OCI-LY7 (cell line): Measurements from ENCODE around the gene CTNNA1. TPM values are rescaled to one million over a fixed set of nuclear protein-coding genes. Genes with fewer than 3 reads are reported as not detected.

Experiments
- BruUV-seq: library from RNA; stranded (reverse); fragments of 400-500 nt; replicated peaks from 2 replicates; lab custom pipeline; 2021; lab: Mats Ljungman, UMichigan
- CTCF ChIA-PET: fragments of 300-600 bp; sonication (Branson Sonifier 250); formaldehyde crosslinking; loops from one replicate; lab custom pipeline; 2022; ENCODE audit warnings: antibody characterized with exemption; ENCODE audit not compliant: unreplicated experiment; lab: Charles Lee
- POLR2A ChIA-PET: fragments of 300-600 bp; sonication (Branson Sonifier 250); formaldehyde crosslinking; loops from one replicate; lab custom pipeline; 2022; ENCODE audit warnings: antibody characterized with exemption; lab: Charles Lee
- DNase-seq: peaks from one replicate; pipeline ENCODE4 v3.0.0-alpha.2; 2015; ENCODE audit warnings: low spot score
- H2AFZ ChIP-seq: fragments of 200-600 bp; sonication (generic), shearing (Covaris generic); 2 replicates; pipeline ENCODE4 v1.6.1; 2014; ENCODE audit warnings: mild to moderate bottlenecking, antibody characterized with exemption, low read length, moderate library complexity
- H3K27ac ChIP-seq: fragments of 200-600 bp; sonication (generic); 2 replicates; pipeline ENCODE4 v1.5.1; 2014; ENCODE audit warnings: mixed run types, low read depth, mild to moderate bottlenecking, moderate library complexity, low read length, inconsistent platforms; ENCODE audit not compliant: poor library complexity, severe bottlenecking
- H3K36me3 ChIP-seq: fragments of 200-600 bp; sonication (generic); 2 replicates; pipeline ENCODE4 v1.6.1; 2014; ENCODE audit warnings: mild to moderate bottlenecking, antibody characterized with exemption, low read length, moderate library complexity, mixed read lengths; ENCODE audit not compliant: insufficient read depth
- H3K4me1 ChIP-seq: fragments of 200-600 bp; sonication (generic); 2 replicates; pipeline ENCODE4 v1.5.1; 2014; ENCODE audit warnings: mild to moderate bottlenecking, low read length; ENCODE audit not compliant: insufficient read depth, poor library complexity, severe bottlenecking
- H3K4me2 ChIP-seq: fragments of 200-600 bp; sonication (generic); 2 replicates; pipeline ENCODE4 v1.6.1; 2014; ENCODE audit warnings: mild to moderate bottlenecking, low read length
- H3K4me3 ChIP-seq: fragments of 200-600 bp; sonication (generic); 2 replicates; pipeline ENCODE4 v1.5.1; 2014; ENCODE audit warnings: mild to moderate bottlenecking, low read depth, low read length; ENCODE audit not compliant: poor library complexity, severe bottlenecking
- H3K79me2 ChIP-seq: fragments of 200-600 bp; sonication (generic); 2 replicates; pipeline ENCODE4 v1.6.1; 2016; ENCODE audit warnings: low read depth, mild to moderate bottlenecking, low read length, moderate library complexity, mixed read lengths; ENCODE audit not compliant: insufficient read depth
- H3K9me2 ChIP-seq: fragments of 200-600 bp; sonication (generic); 2 replicates; pipeline ENCODE4 v1.6.1; 2016; ENCODE audit warnings: mild to moderate bottlenecking, low read length, mixed read lengths; ENCODE audit not compliant: insufficient read depth
- H3K9me3 ChIP-seq: fragments of 200-600 bp; sonication (generic); 2 replicates; pipeline ENCODE4 v1.6.1; 2014; ENCODE audit warnings: mild to moderate bottlenecking, mixed run types, low read length, mixed read lengths
- H4K20me1 ChIP-seq: fragments of 200-600 bp; sonication (generic); 2 replicates; pipeline ENCODE4 v1.6.1; 2014; ENCODE audit warnings: mild to moderate bottlenecking, antibody characterized with exemption, low read length, moderate library complexity, mixed read lengths; ENCODE audit not compliant: insufficient read depth
- EZH2phosphoT487 ChIP-seq: fragments of 200-600 bp; sonication (generic); IDR thresholded peaks from 2 replicates; pipeline ENCODE4 v1.6.1; 2018; ENCODE audit warnings: low read depth, borderline replicate concordance, mild to moderate bottlenecking, mixed run types, antibody characterized with exemption, low read length, moderate library complexity, mixed read lengths
- intact Hi-C: fragments of 100-400 bp; cut with micrococcal nuclease; formaldehyde crosslinking; loops from one replicate; pipeline ENCODE4 v1.10.0; 2022; ENCODE audit not compliant: unreplicated experiment
- total RNA-seq, 2 experiments: library from RNA; depleted of rRNA in 1 of 2; stranded (reverse); fragments of >200 nt in 1 of 2; shearing (Covaris generic) in 1 of 2; gene quantifications; 2 replicates each; pipeline ENCODE4 v1.2.3, GENCODE V29; 2014 to 2022
- TF ChIP-seq, protein P1 (sequence below): fragments of 200-600 bp; sonication (generic); conservative IDR thresholded peaks from 2 replicates; pipeline ENCODE4 v1.5.1; 2014; ENCODE audit warnings: mild to moderate bottlenecking, antibody characterized with exemption, low read length, moderate library complexity, mixed read lengths

The CTNNA1 gene
- total RNA-seq, 2 experiments from 2014 or later, result 40.4 to 42.7 TPM

DNA sequence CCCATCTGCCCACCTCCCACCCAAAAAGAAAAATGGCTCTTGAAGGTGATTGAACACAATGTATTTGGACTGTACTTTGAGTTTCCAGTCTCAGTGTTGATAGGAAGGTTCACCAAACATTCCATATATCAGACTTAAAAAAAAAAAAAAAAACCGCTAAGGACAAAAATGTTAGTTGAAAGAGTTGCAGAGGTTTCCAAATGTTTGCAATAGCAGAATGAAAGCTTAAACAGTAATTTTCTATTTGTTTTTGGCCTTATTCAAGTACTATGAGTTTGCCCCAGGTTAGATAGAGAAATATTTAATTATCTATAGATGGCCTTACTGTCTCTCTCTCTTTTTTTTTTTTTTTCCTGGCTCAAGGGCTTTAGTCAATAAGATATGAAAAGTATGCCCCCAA is 115.8 kb downstream of the CTNNA1 start:
- H3K27ac ChIP-seq, result no peak overlapping the region
- H3K36me3 ChIP-seq, result no peaks in the 10 kb centered on the region
- H3K4me3 ChIP-seq, result no peak overlapping the region
- H3K79me2 ChIP-seq, result no peaks in the 10 kb centered on the region
- H3K9me2 ChIP-seq, result no peaks in the 10 kb centered on the region
- POLR2A ChIA-PET, result interaction anchor here (0.6 to 0.7 kb wide), 2 partner anchors 84 to 479 kb away, joined by 3 to 5 read pairs; no protein-coding TSS in a partner anchor
- H3K4me2 ChIP-seq, result no peak overlapping the region
- no peak overlapping the region for H2AFZ ChIP-seq
- intact Hi-C loops, result no loop called here
- BruUV-seq, result no TSS peak
- H3K4me1 ChIP-seq, result no peaks in the 10 kb centered on the region
- TF ChIP-seq, protein P1, sequence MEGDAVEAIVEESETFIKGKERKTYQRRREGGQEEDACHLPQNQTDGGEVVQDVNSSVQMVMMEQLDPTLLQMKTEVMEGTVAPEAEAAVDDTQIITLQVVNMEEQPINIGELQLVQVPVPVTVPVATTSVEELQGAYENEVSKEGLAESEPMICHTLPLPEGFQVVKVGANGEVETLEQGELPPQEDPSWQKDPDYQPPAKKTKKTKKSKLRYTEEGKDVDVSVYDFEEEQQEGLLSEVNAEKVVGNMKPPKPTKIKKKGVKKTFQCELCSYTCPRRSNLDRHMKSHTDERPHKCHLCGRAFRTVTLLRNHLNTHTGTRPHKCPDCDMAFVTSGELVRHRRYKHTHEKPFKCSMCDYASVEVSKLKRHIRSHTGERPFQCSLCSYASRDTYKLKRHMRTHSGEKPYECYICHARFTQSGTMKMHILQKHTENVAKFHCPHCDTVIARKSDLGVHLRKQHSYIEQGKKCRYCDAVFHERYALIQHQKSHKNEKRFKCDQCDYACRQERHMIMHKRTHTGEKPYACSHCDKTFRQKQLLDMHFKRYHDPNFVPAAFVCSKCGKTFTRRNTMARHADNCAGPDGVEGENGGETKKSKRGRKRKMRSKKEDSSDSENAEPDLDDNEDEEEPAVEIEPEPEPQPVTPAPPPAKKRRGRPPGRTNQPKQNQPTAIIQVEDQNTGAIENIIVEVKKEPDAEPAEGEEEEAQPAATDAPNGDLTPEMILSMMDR, result no peak
- no peak for TF ChIP-seq EZH2phosphoT487
- H4K20me1 ChIP-seq, result no peaks in the 10 kb centered on the region
- CTCF ChIA-PET, result no interaction called here
- DNase-seq, result no peak
- no peaks in the 10 kb centered on the region for H3K9me3 ChIP-seq

DNA sequence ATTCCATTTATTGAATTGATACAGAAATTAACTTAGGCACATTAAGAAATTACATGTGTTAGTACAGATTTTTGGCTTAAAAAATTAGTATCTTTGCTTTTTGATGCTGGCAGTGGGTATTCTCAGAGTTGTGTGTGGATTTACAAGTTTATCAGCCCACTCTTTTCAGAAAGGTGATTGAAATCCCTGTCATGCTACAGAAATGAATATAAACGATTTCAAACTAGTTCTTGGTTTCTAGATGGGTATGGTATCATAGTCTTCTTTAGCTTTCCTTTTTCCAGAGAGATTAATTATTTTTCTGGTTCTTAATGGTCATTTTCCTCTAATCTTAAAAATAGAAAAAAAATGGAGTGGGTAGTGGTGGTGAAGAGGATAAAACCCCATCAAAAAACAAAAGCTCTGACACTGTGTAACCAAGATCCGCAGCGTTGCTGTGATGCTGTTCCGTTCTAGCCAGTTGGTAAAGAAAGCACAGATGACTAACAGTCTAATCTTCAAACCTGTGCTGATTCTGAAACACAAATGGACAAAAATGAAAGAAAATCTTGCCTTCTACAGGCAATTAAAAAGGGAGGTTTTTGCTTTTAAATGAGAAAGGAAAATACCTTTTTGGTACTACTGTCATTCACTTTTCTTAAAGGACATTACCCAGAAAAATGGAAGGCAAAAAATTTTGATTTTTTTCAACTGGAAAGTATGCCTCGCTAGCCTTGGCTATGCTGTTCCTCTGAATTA is 116.7 kb downstream of the CTNNA1 start:
- H3K4me2 ChIP-seq, result no peak overlapping the region
- no peaks in the 10 kb centered on the region for H3K9me3 ChIP-seq
- DNase-seq, result no peak
- intact Hi-C loops, result no loop called here
- ChIA-PET POLR2A (interaction anchor here (0.5 to 0.7 kb wide), 2 partner anchors 478 to 1844 kb away, joined by 5 read pairs; no protein-coding TSS in a partner anchor), CTCF (no interaction called here)
- H3K27ac ChIP-seq, result no peak overlapping the region
- no peaks in the 10 kb centered on the region for H3K4me1 ChIP-seq
- H3K4me3 ChIP-seq, result no peak overlapping the region
- BruUV-seq, result no TSS peak
- H3K36me3 ChIP-seq, result no peaks in the 10 kb centered on the region
- no peaks in the 10 kb centered on the region for H3K9me2 ChIP-seq
- H3K79me2 ChIP-seq, result no peaks in the 10 kb centered on the region
- H4K20me1 ChIP-seq, result no peaks in the 10 kb centered on the region
- no peak overlapping the region for H2AFZ ChIP-seq
- TF ChIP-seq, protein P1, result no peak
- TF ChIP-seq EZH2phosphoT487, result no peak

DNA sequence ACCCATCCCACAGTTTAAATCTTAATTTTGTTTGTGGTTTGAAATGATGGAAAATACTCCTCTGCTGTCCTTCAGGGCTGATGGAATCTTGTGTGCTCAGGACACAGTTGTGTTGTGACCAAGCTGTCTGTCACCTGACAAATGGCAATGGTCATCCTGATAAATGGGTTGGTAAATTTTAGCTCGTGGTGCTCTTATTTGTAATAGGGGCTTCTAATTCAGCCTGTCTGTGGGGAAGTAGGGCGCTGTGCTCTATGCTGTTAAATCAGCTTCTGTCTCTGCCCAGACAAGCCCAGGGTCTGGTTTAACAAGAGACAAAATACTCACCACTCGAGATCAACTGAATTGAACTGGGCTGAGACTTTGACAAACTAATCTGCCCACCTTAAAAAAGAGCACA is 117.4 kb downstream of the CTNNA1 start:
- Histone ChIP-seq H3K9me3 (no peaks in the 10 kb centered on the region), H3K79me2 (no peaks in the 10 kb centered on the region), H4K20me1 (no peaks in the 10 kb centered on the region), H3K9me2 (no peaks in the 10 kb centered on the region), H3K27ac (no peak overlapping the region), H2AFZ (no peak overlapping the region), H3K4me3 (no peak overlapping the region), H3K4me1 (no peaks in the 10 kb centered on the region), H3K36me3 (no peaks in the 10 kb centered on the region), H3K4me2 (no peak overlapping the region)
- intact Hi-C loops, result no loop called here
- TF ChIP-seq EZH2phosphoT487, result no peak
- ChIA-PET CTCF (no interaction called here), POLR2A (interaction anchor here (0.5 kb wide), 1 partner anchor 1844 kb away, joined by 5 read pairs; no protein-coding TSS in a partner anchor)
- DNase-seq, result no peak
- no TSS peak for BruUV-seq
